Measurements from ENCODE around the gene OTOF.

DNA sequence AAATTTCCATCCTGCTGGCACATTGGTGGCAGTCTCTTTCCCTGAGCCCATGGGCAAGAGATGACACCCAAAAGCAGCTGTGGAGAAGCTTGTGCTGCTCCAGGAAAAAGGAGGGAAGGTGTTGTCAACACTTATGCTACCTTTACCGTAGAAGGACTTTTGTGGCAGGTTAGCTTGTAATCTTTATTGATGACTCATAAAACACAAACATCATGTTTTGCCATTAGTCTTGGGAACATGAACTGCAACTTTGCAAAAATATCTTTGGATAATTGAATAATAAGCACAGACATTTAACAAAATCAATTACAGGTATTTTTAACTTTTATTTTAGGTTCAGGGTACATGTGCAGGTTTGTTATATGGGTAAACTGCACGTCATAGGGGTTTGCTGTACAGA is 42.8 kb downstream of the OTOF start:
- no peak for TF ChIP-seq CTCF (IDR thresholded peaks at IDR 0.05; ENCODE audit: poor library complexity)
- no peak for TF ChIP-seq EZH2 (IDR thresholded peaks at IDR 0.05; ENCODE audit: borderline replicate concordance)
